Embryonic facial prominence (tissue), 1 donor: ENCODE data around the gene ARID2.

Experiments used
- DNase-seq: peaks from one replicate; pipeline ENCODE4 v3.0.0-alpha.2; 2016; ENCODE audit errors: extremely low spot score

ARID2 gene

GRCh38 chr12:45762185-45763110 lies 32.9 kb downstream of the ARID2 start:
- DNase-seq, result no peak

- DNase-seq, result no peak
Observed at GRCh38 chr12:45763381-45763780, 33.9 kb downstream of the ARID2 start.

- DNase-seq, result no peak
Observed at GRCh38 chr12:45768194-45768593, 38.7 kb downstream of the ARID2 start.

DNA sequence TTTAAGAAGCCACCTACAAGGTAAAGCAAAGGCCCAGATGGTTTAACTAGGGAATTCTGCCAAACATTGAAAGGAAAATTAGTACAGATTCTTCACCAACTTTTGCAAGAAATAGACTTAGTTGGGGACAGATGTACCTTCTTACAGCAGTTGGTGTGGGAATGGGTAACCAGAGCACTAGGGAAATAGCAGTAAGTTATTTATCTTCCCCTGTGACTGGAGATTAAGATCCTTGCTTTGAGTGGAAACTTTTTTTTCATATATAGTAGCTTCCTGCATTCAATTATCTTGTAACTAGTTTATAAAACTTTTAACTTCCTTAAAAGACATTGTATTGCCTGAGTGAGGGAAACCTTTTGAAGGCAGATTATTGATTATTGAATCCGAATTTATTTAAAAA lies 44.2 kb downstream of the ARID2 start:
- DNase-seq, result no peak

DNA sequence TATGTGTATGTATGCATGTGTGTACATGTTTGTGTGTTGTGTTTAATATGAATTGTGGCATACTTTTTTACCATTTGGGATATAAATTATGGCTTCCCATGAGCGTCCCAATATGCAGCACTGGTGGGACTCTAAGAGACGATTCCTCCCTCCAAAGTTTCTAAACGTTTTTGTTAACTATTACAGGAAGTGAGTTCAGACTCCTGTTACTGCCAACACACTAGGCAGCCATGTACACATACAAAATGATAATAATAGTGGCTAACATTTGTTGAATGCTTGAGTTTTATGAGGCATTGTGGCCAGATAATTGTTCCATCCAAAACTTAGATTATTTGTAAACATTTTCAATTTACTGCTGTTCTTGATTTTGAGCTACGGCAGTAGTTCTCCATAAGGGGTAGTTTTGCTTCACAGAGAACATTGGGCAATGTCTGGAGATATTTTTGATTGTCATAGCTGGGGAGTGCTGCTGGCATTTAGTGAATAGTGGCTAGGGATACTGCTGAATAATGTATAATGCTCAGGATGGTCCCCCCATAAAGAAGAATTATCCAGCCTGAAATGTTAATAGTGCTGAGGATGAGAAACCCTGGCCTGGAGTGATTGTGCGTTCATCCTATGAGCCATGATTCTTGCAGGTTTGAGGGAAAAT lies 45.1 kb downstream of the ARID2 start:
- no peak for DNase-seq

GRCh38 chr12:45775465-45775864 lies 46.0 kb downstream of the ARID2 start:
- no peak for DNase-seq

GRCh38 chr12:45775964-45776363 lies 46.5 kb downstream of the ARID2 start:
- no peak for DNase-seq

- DNase-seq, result no peak
Observed at GRCh38 chr12:45779936-45780335, 50.4 kb downstream of the ARID2 start.

DNA sequence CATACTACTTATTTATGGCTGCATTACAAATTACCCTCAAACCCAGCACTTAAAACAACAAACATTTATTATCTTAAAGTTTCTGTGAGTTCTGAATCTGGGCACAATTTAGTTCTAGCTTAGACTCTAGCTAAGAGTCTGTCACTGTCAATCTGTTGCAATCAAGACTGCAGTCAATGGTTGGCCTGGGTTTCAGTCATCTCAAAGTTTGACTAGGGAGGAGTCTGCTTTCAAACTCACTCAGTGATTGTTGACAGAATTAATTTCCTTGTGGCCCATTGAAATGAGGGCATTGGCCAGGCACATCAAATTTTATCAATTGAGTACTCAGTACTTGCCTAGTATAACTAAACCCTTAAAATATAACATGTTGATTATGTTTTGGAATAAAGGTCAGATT lies 51.6 kb downstream of the ARID2 start:
- DNase-seq, result no peak

- no peak for DNase-seq
Observed at GRCh38 chr12:45785315-45785714, 55.8 kb downstream of the ARID2 start.

DNA sequence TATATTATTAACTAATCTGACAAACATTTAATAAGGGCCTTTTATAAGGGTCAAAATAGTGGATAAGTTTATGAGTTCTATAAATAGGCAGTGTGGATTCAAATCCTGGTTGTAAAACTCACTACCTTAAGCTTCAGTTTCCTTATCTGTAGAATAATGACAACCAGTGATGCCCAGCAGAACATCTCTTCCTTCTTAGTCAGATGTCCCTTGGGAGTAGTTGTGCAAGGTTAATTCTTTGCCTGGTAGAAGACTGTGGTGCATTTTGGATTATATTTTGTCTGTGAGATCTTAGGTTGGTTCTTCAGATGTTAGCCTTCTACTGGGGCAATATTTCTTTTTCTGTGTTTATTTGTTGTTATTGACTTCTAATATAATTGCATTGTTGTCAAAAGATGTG lies 59.5 kb downstream of the ARID2 start:
- no peak for DNase-seq

GRCh38 chr12:45794422-45794821 lies 64.9 kb downstream of the ARID2 start:
- no peak for DNase-seq

GRCh38 chr12:45801625-45802024 lies 72.1 kb downstream of the ARID2 start:
- DNase-seq, result no peak

DNA sequence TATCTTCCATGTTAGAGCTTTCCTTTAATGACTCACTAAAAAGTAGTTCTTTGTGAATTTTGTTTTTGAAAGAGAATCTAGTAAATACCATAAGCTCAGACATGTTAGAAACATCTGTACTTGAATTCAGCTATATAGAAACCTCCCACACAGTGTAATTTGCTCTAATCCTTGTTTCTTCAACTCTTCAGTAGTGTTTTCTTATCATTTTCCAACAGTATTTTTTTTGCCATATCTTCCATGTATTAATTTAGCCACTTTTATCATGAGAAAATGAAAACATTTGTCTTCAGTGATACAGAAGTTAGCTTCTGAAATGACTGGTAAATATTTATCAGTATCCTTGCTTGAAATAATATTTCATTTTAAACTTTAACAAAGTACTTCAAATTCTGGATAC lies 73.6 kb downstream of the ARID2 start:
- DNase-seq, result no peak

- no peak for DNase-seq
Observed at GRCh38 chr12:45816652-45817051, 87.1 kb downstream of the ARID2 start.

GRCh38 chr12:45827974-45828373 lies 98.5 kb downstream of the ARID2 start:
- no peak for DNase-seq

DNA sequence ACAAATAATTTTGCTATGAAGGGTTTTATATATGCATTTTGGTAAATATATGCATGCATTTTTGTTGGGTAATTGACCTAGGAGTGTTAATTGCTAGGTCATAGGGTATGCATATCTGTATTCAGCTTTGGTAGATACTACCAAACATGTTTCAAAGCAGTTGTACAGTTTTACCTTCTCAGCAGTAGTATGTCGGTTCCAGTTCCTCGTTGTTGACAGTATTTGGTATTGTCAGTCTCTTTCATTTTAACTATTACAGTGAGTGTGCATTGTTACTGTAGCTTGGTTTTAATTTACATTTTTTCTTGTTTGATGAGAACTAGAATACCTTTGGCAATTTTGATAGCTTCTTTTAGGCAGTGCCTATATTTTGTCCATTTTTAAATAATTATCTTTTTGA lies 98.9 kb downstream of the ARID2 start:
- DNase-seq, result no peak

GRCh38 chr12:45831590-45831989 lies 102.1 kb downstream of the ARID2 start:
- DNase-seq, result no peak

DNA sequence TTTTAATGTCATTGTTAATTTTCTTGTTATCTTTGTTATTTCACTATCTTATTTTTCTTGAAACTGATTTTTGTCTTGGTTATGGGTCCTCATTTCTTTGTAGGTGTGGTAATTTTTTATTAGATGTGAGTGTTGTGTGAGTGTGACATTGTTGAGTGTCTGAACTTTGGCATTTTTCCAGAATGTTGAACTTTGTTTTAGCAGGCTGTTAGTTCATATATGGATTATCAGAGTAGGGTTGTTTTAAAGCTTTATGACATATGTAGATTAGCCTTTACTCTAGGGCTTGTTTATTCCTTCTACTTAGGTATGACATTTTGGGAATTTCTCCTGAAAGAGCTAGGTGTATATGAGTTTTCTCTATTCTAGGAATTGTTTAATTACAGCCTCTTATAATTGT lies 103.9 kb downstream of the ARID2 start:
- DNase-seq, result no peak

DNA sequence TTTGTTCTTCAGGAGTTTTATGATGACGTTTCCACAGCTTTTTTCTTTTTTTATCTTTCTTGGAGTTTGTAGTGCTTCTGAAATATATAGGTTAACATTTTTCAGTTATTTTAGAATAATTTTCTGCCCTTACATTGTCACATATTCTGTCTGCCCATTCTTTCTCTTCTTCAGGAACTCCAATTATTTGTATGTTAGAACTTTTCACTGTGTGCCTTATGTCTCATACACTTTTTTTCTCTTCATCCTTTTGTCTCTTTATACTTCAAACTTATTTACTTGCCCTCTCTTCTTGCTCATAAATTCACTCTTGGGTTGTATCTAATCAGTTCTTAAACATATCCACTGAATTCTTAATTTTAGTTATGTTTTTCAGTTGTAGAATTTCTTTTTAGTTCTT lies 105.3 kb downstream of the ARID2 start:
- no peak for DNase-seq

- no peak for DNase-seq
Observed at GRCh38 chr12:45839917-45840316, 110.4 kb downstream of the ARID2 start.

DNA sequence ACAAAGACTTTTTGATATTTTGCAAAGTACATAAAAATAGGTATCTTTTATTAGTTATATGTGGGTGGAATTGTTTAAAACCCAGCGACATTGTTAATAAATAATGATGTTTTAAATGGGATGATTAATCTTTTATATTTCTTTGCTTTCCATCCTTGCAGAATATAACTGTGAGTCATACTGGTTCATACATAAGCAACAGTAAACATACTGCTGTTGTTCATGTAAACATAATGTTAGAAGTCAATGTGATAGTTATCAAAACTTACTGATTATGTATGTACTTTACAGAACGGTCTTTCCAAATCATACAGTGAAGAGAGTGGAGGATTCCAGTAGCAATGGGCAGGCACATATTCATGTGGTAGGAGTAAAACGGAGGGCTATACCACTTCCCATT lies 119.8 kb downstream of the ARID2 start:
- no peak for DNase-seq

GRCh38 chr12:45850302-45850701 lies 120.8 kb downstream of the ARID2 start:
- no peak for DNase-seq
